A549 treated with ZK216348 at 1 μM for 4 hours (cell line): ENCODE measurements around the gene SCART1. TPM values are rescaled to one million over a fixed set of nuclear protein-coding genes. Genes with fewer than 3 reads are reported as not detected.

Experiments used
- total RNA-seq: library from RNA; stranded (reverse); fragments of 200-300 nt; extraction: Qiagen RNA extraction; gene quantifications from 5 replicates; pipeline ENCODE4 v1.2.3, GENCODE V29; 2022; ENCODE audit warnings: low read depth

SCART1 gene
- 0.07 to 0.31 TPM (median 0.21 TPM) in 5 replicates for total RNA-seq

GRCh38 chr10:133453516-133454203 lies at the start of gene SCART1:
Gene SCART1, plus strand, starts transcription at chr10:133453945. Its CDS starts 53 bp downstream, at chr10:133453998.

DNA sequence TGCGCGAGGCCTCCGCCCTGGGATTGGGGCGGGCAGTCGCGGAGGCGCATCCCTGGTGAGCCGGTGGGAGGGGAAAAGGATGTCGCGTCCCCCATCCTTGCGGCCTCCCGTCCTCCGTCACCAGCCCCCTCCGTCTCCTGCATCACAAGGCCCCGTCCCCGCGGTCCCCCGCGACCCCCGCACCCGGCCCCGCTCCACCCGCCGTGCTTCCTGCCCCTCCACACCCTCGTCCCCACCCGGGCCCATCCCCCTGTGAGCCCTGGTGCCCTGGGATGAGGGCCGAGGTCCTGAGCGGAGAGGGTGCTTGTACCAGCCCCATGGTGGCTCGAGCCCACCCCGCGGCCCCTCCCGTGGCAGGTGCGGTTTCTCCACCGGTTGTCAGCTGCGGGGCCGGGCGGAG lies 29.1 kb upstream of the SCART1 start, which contains the start of gene SPRN:
Gene SPRN (minus strand): TSS at position 25 of the 400 bp plus-strand sequence. CDS start 944 bp downstream, outside the sequence.

Other genes starting within 250 kb of the SCART1 start
- gene UTF1, start 223.7 kb upstream of the SCART1 start, total RNA-seq = not detected in 5 replicates
- not detected in 5 replicates for gene VENTX, start 216.1 kb upstream of the SCART1 start, total RNA-seq
- 1.0 to 4.5 TPM (median 3.3 TPM) in 5 replicates for gene ADAM8, start 177.1 kb upstream of the SCART1 start, total RNA-seq
- 34.9 to 49.3 TPM (median 41.2 TPM) in 5 replicates for gene TUBGCP2, start 145.1 kb upstream of the SCART1 start, total RNA-seq
- 49.5 to 76.3 TPM (median 61.5 TPM) in 5 replicates for gene ZNF511, start 145.0 kb upstream of the SCART1 start, total RNA-seq
- gene CALY, start 117.0 kb upstream of the SCART1 start, total RNA-seq = 0.42 to 1.6 TPM (median 0.70 TPM) in 5 replicates
- not detected in 5 replicates for gene PRAP1, start 106.6 kb upstream of the SCART1 start, total RNA-seq
- gene FUOM, start 95.9 kb upstream of the SCART1 start, total RNA-seq = 9.9 to 16.2 TPM (median 11.9 TPM) in 5 replicates
- 122 to 153 TPM (median 138 TPM) in 5 replicates for gene ECHS1, start 80.6 kb upstream of the SCART1 start, total RNA-seq
- gene PAOX, start 74.7 kb upstream of the SCART1 start, total RNA-seq = 1.6 to 2.2 TPM (median 1.9 TPM) in 5 replicates
- 37.4 to 57.0 TPM (median 51.0 TPM) in 5 replicates for gene MTG1, start 59.8 kb upstream of the SCART1 start, total RNA-seq
- 0.17 to 0.35 TPM (median 0.27 TPM) in 5 replicates for gene SPRN, start 29.3 kb upstream of the SCART1 start, total RNA-seq
- gene CYP2E1, start 73.4 kb downstream of the SCART1 start, total RNA-seq = 0.26 to 0.37 TPM (median 0.31 TPM) in 4 of 5 replicates, not detected in the other
- not detected in 5 replicates for gene SYCE1, start 111.6 kb downstream of the SCART1 start, total RNA-seq
- gene FRG2B, start 172.8 kb downstream of the SCART1 start, total RNA-seq = not detected in 5 replicates